Inferior parietal cortex (tissue), 1 donor: ENCODE results near the gene NFATC2.
"Not testable (repeated sequence)": the region's sequence is repeated elsewhere in the genome, so short reads cannot be mapped to it uniquely, and the experiment has no call there.

Experiments used
- DNase-seq: peaks from one replicate; pipeline ENCODE4 v3.0.0-alpha.2; 2016; ENCODE audit errors: extremely low spot score

The NFATC2 gene

GRCh38 chr20:51354769-51355319, 187.7 kb downstream of the NFATC2 start:
- DNase-seq: no peak

DNA sequence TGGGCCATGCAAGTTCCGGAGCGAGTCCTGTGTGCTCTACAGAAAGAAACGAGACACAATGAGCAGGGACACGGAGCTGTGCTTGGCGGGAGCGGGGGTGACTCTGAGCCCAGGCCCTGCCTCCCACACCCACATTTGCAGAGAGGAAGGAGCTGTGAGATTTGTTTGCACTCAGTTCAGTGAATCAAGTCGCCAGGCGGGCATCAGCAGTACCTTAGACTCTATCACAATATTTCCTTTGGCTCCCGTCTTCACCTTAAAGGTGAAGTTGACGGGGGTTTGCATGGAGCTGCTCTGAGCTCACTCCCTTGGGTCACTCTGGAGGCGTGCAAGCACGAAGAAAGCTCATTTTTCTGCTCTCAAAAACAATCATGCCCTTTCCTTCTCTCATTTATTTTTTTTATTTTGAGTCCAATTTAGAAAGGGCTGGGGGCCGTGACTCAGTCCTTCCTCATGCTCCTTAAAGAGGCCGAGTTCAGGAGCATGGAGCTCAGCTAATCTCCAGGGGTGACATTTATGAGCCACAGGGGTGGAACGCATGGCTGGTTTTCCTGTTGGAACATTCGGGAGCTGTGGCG, 188.2 kb downstream of the NFATC2 start:
- DNase-seq: no peak

- DNase-seq: no peak
Observed at GRCh38 chr20:51353491-51353890, 189.0 kb downstream of the NFATC2 start.

DNA sequence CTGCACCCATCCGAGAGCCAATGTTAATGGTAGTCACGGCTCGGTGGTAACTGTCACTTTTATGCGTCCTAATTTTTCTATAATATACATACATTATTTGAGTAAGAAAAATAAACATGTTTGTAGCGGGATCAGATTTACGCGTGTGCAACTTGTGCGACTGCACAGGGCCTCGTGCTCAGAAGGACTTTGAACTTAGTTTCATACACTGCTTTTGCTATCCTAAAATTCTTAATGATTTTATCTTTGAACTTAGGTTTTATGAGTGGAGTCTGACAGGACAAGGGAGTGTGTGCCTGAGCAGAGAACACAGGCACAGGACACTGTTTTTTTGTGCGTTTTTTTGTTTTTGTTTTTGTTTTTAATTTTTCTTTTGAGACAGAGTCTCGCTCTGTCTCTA, 189.7 kb downstream of the NFATC2 start:
- DNase-seq: no peak

DNA sequence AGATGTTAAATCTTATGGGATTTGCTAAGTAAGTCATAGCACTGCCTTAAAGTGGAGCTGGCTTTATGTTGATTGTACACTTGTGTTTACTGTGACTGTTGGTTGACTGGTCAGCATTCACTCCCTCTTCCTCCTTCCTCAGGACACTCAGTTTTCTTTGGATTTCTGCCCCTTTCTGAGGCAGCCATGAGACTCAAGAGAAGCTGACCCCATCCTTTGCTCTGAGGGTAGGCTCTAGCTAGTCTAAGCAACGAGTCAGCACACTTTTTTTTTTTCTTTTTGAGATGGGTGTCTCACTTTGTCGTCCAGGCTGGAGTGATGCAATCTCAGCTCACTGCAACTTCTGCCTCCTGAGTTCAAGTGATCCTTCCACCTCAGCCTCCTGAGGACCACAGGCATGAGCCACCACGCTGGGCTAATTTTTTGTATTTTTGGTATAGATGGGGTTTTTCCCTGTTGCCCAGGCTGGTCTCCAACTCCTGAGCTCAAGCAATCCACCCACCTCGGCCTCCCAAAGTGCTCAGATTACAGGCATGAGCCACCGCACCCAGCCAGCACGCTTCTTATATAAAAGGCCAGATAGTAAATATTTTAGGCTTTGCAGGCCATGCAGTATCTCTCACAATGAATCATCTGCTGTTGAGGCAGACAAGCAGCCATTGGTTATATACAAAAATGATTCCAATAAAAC, 191.4 kb downstream of the NFATC2 start:
- no peak for DNase-seq

DNA sequence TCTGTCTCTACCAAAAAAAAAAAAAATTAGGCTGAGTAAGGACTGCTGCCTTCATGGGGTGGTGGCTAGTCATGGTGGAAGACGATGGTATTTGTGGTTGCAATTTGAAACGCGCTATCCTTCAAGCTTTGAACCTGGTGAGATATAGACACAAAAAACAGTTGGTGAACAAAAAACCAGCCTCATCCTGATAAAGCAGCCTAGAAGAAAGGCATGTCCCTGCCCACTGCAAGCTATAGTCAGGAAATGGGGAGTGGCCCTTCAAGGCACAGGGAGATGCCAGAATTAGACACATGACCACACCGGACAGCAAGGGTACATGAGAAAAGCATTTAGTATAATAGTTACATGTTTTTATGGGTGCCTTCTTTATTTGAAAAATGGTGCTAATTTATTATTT, 193.6 kb downstream of the NFATC2 start:
- DNase-seq: no peak

GRCh38 chr20:51347831-51348230, 194.7 kb downstream of the NFATC2 start:
- no peak for DNase-seq

- DNase-seq: no peak
Observed at GRCh38 chr20:51346686-51347485, 195.6 kb downstream of the NFATC2 start.

DNA sequence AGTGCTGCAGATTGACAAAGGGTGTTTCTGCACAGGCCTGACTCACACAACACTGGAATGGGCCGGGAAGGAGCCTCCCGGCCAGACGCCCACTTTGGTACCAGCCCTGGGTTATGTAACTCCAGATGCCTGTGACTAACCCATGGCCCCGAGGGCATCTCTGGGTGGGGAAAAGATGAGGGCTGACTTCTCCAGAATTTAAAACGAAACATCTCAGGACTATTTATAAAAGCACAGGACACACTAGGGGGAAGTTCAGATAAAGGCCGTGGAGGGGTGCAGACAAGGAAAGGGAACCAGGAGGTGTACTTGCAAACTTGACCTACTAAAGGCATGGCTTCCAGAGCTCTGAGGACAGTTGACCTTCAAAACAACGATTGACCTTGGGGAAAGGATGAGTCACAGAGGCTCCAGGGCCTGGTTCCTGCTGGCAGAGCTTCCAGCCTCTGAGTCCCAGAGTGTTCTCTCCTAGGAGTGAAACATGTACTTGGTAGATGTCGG, 196.9 kb downstream of the NFATC2 start:
- DNase-seq: no peak

- DNase-seq: not testable (repeated sequence)
Observed at GRCh38 chr20:51343802-51344201, 198.7 kb downstream of the NFATC2 start.

GRCh38 chr20:51342510-51343236, 199.8 kb downstream of the NFATC2 start:
- DNase-seq: no peak

DNA sequence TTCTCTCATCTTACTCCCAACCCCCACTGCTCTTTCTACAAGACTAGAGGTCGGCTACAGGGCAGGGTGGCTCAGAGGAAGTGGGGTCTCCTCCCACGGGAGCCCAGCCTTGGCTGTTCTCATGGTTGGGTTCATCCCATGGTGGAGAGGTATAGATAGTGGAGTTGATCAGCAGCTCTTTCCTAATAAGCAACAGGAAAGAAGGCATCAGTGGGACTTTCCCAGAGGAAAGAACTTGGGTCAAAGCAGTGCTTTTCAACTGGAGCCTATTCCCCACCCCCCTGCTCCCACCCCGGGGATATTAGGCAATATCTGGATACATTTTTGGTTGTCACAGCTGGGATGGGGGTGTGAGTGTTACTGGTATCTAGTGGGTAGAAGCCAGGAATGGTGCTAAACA, 200.9 kb downstream of the NFATC2 start:
- DNase-seq: no peak

DNA sequence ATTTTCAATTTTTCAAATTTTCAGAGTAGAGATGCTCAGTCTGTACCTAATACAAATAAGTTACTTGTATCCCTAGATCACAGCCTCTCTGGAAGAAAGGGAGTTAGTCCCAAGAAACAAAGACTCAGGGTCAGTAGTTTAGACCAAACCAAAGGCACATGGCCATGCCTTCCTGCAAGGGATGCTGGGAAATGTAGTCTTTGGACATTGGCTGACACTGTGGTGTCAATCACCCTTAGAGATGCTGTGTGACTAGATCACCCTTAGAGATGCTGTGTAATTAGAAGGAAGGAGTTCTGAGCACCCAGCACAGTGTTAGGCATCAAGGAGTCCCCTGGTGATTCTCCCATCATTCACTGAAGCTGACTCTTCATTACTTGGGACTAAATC, 202.1 kb downstream of the NFATC2 start:
- DNase-seq: no peak

GRCh38 chr20:51339721-51340450, 202.6 kb downstream of the NFATC2 start:
- no peak for DNase-seq

GRCh38 chr20:51338692-51339440, 203.7 kb downstream of the NFATC2 start:
- no peak for DNase-seq

- no peak for DNase-seq
Observed at GRCh38 chr20:51337126-51337805, 205.3 kb downstream of the NFATC2 start.
